Muscle of leg (tissue), 11 donors: Measurements from ENCODE around the gene CADM1. TPM values are rescaled to one million over a fixed set of nuclear protein-coding genes. Genes with fewer than 3 reads are reported as not detected.

Experiments
- DNase-seq: peaks from one replicate; pipeline ENCODE4 v3.0.0; 2013
- H3K27ac ChIP-seq: one replicate; pipeline ENCODE4 v1.5.1; 2013; ENCODE audit warnings: mild to moderate bottlenecking, low read length, control low read depth
- H3K27me3 ChIP-seq: one replicate; pipeline ENCODE4 v1.6.1; 2013; ENCODE audit warnings: low read length; ENCODE audit not compliant: control insufficient read depth, insufficient read depth
- H3K36me3 ChIP-seq: one replicate; pipeline ENCODE4 v1.6.1; 2013; ENCODE audit warnings: low read length; ENCODE audit not compliant: control insufficient read depth, insufficient read depth
- H3K4me1 ChIP-seq: one replicate; pipeline ENCODE4 v1.6.1; 2013; ENCODE audit warnings: low read length; ENCODE audit not compliant: control insufficient read depth, insufficient read depth
- H3K4me3 ChIP-seq: one replicate; pipeline ENCODE4 v1.5.1; 2013; ENCODE audit warnings: low read length, control low read depth
- H3K9me3 ChIP-seq: replicated peaks from 2 replicates; pipeline ENCODE4 v1.6.1; 2013; ENCODE audit warnings: low read depth, low read length; ENCODE audit not compliant: control insufficient read depth
- WGBS: methylation state at CpG from one replicate; pipeline ENCODE4 v1.1.5; 2013; ENCODE audit warnings: missing lambda C conversion rate; ENCODE audit not compliant: insufficient coverage; 5-methylcytosine and 5-hydroxymethylcytosine counted together
- polyA plus RNA-seq, 8 donors: library from polyadenylated mRNA; unstranded; fragments of 120-200 nt; gene quantifications; one replicate each; pipeline versions ENCODE4 v1.2.1 to v1.2.3, GENCODE V29; 2013; ENCODE audit warnings: inconsistent platforms in 1 of 8, low replicate concordance in 1 of 8; ENCODE audit not compliant: insufficient read length in 8 of 8, insufficient read depth in 1 of 8
- total RNA-seq: library from RNA; stranded (reverse); fragments of 120-200 nt; gene quantifications from one replicate; pipeline ENCODE4 v1.2.4, GENCODE V29; 2013

CADM1 gene
- total and polyA plus RNA-seq, 9 donors, result 16.8 to 39.6 (median 26.8) TPM

GRCh38 chr11:115291325-115291724 is 212.9 kb downstream of the CADM1 start:
- no peak overlapping the region for H3K27ac ChIP-seq
- 83% methylated on average over 3 of the region's 3 CpGs for WGBS
- H3K4me1 ChIP-seq, result no peaks in the 10 kb centered on the region
- no peaks in the 10 kb centered on the region for H3K27me3 ChIP-seq
- no peaks in the 10 kb centered on the region for H3K9me3 ChIP-seq
- H3K36me3 ChIP-seq, result no peaks in the 10 kb centered on the region
- DNase-seq, result no peak
- H3K4me3 ChIP-seq, result no peak overlapping the region

DNA sequence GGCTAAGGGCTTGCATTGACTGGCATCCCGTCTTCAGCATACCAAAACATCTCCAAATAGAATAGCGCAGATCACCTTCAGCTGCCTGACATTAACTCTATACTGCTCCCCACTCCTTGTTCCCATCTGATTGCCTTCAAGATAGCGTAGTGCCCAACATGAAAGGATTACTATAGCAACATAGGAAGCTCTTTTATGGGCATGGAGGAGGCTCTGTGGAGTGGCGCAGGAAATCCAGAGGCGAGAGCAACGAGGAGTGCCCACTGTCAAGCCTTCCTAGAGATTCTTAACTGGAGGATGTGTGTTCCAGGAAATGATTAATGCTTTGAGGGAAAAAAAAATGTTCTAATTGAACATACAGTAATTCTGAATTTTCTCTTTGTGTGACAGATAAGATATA is 213.3 kb downstream of the CADM1 start:
- 70% methylated on average over 4 of the region's 6 CpGs for WGBS
- no peaks in the 10 kb centered on the region for H3K27me3 ChIP-seq
- H3K4me3 ChIP-seq, result no peak overlapping the region
- no peak overlapping the region for H3K27ac ChIP-seq
- DNase-seq, result no peak
- no peaks in the 10 kb centered on the region for H3K9me3 ChIP-seq
- H3K36me3 ChIP-seq, result no peaks in the 10 kb centered on the region
- no peaks in the 10 kb centered on the region for H3K4me1 ChIP-seq

DNA sequence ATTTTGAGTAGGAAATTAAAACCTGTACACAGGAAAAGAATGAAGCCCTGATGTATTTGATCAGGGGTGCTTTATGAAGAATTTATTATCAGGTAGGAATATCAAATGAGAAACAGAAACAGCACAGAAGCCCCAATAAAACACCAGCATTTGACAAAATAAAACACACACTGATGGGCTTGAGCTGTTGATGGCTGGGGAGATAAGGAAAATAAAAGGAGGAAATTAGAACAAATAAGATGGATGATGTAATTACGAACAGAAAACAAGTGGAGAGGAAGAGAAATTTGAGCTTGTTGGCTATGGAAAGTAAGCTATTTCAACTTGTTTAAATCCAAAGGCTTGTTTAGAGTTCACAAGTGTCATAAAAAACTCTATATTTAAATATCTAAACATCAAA is 213.7 kb downstream of the CADM1 start:
- Histone ChIP-seq H3K9me3 (no peaks in the 10 kb centered on the region), H3K27me3 (no peaks in the 10 kb centered on the region), H3K36me3 (no peaks in the 10 kb centered on the region), H3K4me1 (no peaks in the 10 kb centered on the region), H3K27ac (no peak overlapping the region), H3K4me3 (no peak overlapping the region)
- DNase-seq, result no peak
- WGBS, result no CpG with 5 or more reads among the region's 1 CpG

DNA sequence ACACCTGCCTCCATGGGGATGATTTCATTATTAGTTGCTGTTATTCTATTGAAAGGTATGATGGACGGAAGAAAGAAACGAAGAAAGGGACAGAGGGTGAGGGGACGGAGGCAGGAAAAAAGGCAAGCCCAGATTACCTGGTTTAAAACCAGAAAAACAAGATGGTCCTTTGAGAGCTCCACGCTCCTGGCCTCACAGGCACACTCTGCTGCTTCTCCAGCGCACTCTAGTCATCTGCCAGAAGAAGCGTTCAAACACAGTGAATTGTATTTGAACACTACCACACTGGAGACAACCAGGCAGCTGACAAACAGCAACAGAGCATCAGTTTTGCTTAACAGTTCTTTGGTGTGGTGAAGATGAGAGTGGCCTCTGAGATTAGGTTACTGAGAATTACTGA is 216.9 kb downstream of the CADM1 start:
- 98% methylated on average over 6 of the region's 6 CpGs for WGBS
- no peak for DNase-seq
- no peaks in the 10 kb centered on the region for H3K27me3 ChIP-seq

DNA sequence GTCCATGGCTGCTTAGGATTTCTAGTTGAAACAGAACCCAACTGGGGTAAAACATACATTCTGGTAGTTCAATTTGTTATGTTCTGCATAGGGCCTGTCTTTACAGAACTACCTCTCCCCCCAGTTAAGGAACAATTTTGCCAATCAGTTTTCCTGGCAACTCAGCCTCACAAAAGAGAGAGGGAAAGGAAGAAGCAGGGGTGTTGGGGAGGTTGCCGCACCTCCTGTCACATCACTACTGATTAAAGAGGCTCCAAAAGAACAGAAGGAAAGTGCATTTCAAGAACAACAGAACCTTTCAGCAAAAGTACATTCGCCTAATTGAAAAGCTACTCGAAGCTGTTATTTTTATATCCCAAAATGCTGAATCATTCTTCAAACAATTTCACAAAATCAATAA is 217.6 kb downstream of the CADM1 start:
- no peaks in the 10 kb centered on the region for H3K36me3 ChIP-seq

More for the DNA sequence above, 216.9 kb downstream of the CADM1 start:
- H3K4me3 ChIP-seq, result no peak overlapping the region
- no peaks in the 10 kb centered on the region for H3K36me3 ChIP-seq
- no peak overlapping the region for H3K27ac ChIP-seq
- H3K9me3 ChIP-seq, result no peaks in the 10 kb centered on the region
- H3K4me1 ChIP-seq, result no peaks in the 10 kb centered on the region

DNA sequence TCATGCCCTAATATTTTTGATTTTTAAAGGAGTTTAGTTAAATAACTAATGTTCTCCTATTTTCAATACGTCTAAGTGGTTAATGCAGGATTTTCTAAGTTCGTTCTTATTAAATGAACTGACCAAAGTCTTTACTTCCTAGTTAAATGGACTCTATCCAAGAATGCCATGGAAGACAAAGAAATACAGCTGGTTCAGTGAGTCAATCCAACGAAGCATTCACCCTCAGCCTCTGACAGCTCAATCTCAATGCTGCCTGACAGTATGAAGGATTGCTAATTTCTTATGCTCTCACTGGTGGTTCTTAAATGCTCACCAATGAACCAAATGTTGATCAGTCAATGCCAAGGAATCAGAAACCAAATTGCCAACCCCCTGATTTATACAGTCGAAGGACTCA is 219.4 kb downstream of the CADM1 start:
- Histone ChIP-seq H3K4me1 (peaks cover under 1% of the 10 kb centered on the region), H3K27me3 (no peaks in the 10 kb centered on the region), H3K4me3 (no peak overlapping the region), H3K27ac (no peak overlapping the region), H3K36me3 (no peaks in the 10 kb centered on the region), H3K9me3 (no peaks in the 10 kb centered on the region)
- no CpG with 5 or more reads among the region's 4 CpGs for WGBS
- no peak for DNase-seq

More for the DNA sequence above, 217.6 kb downstream of the CADM1 start:
- H3K4me3 ChIP-seq, result no peak overlapping the region
- H3K4me1 ChIP-seq, result no peaks in the 10 kb centered on the region
- H3K27ac ChIP-seq, result no peak overlapping the region
- no CpG with 5 or more reads among the region's 3 CpGs for WGBS
- no peaks in the 10 kb centered on the region for H3K27me3 ChIP-seq
- no peaks in the 10 kb centered on the region for H3K9me3 ChIP-seq
- DNase-seq, result no peak

DNA sequence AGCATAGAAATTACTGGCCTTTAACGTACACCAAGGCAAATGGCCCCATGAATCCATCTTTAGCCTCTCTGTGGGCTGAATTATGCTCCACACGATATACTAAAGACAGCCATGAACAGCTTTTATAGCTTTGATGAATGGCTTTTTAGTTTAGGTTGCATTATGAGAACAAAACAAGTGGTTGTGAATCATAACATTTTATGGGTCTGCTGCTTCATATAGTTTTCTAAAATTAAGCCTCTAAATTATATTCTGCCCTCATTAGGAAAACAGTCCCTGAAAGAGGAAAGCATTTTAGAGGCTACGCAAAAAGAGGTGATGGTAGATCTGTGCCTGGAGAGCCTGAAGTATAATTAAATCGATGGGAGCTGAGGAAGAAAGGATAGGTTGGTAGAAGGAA is 221.3 kb downstream of the CADM1 start:
- Histone ChIP-seq H3K9me3 (no peaks in the 10 kb centered on the region), H3K36me3 (no peaks in the 10 kb centered on the region), H3K27me3 (no peaks in the 10 kb centered on the region), H3K27ac (no peak overlapping the region), H3K4me3 (no peak overlapping the region), H3K4me1 (peaks cover 2% of the 10 kb centered on the region)
- no peak for DNase-seq
- 88% methylated on average over 2 of the region's 4 CpGs for WGBS

DNA sequence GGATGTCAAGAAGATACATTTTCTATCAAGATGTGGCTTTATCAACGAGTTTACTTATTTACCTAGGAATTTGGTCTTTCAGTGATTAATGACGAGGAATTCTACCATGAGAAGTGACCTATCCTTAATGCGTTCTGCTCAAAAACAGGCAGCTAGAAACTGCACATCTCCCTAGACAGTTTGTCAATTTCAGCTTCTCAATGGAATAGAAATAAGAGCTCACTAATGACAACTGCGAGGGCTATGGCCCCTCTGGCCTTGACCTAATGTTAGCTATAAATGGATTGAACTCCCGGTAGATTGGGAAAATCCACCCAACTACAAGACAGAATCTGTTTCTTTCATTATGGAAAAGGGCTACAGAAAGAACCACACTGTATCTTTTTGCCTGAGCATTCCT is 223.4 kb downstream of the CADM1 start:
- peaks cover 2% of the 10 kb centered on the region for H3K4me1 ChIP-seq
- H3K4me3 ChIP-seq, result no peak overlapping the region
- H3K36me3 ChIP-seq, result no peaks in the 10 kb centered on the region
- DNase-seq, result no peak
- 73% methylated on average over 4 of the region's 5 CpGs for WGBS
- H3K9me3 ChIP-seq, result no peaks in the 10 kb centered on the region
- peaks cover 2% of the 10 kb centered on the region for H3K27me3 ChIP-seq
- no peak overlapping the region for H3K27ac ChIP-seq

DNA sequence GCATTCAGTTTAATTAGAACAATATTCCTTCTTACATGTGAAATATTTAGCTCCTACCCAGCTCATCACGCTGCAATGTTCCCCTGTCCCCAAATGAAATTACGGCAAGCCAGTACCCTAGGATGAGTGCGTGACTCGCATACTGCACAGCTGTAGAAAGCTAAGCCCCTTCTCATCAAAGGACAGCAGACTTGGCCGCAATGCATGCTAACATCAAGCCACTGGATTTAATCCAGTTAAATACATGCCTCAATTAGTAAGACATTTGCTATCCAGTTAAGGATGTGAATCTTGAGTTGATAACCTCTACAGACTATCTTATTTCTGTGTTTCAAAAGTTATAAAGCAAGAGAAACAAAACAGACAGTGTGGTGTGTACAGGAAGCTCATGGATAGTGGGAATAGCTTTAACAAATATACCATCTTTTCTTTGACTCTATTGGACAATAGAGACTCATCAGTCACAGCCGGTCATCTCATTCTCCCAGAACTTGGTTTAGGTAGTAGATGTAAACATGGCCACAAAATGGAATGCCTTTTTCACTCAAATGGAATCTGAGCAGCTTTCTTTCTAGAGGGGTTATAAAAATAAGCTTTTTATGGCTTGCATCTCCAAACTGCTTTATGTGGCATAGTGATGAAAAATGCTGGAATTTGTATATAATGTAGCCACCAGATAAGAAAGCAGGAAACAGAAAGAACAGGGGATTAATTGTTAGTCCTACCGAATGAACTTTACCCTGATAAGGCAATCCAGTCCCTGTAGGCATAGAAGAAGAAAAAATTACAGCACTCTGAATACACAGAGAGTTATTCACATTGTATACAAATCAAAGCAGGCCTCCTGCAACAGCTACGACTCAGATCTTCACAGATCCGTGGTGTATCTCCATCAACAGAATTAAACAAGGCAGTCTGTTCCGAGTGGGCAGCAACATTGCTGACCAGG is 224.1 kb downstream of the CADM1 start:
- no peaks in the 10 kb centered on the region for H3K9me3 ChIP-seq
- no peak overlapping the region for H3K27ac ChIP-seq
- H3K27me3 ChIP-seq, result peaks cover 2% of the 10 kb centered on the region
- WGBS, result 73% methylated on average over 4 of the region's 10 CpGs
- DNase-seq, result no peak
- H3K4me1 ChIP-seq, result peaks cover 2% of the 10 kb centered on the region
- H3K4me3 ChIP-seq, result no peak overlapping the region
- no peaks in the 10 kb centered on the region for H3K36me3 ChIP-seq

- DNase-seq, result no peak
- H3K36me3 ChIP-seq, result no peaks in the 10 kb centered on the region
- H3K4me1 ChIP-seq, result peaks cover 2% of the 10 kb centered on the region
- H3K9me3 ChIP-seq, result no peaks in the 10 kb centered on the region
- peaks cover 2% of the 10 kb centered on the region for H3K27me3 ChIP-seq
- WGBS, result 62% methylated on average over 5 of the region's 8 CpGs
- H3K4me3 ChIP-seq, result no peak overlapping the region
- no peak overlapping the region for H3K27ac ChIP-seq
Measured at GRCh38 chr11:115276799-115277198, 227.4 kb downstream of the CADM1 start.
